ENCODE results near the gene IL20RB. TPM values are rescaled to one million over a fixed set of nuclear protein-coding genes. Genes with fewer than 3 reads are reported as not detected.

Gene IL20RB
- total RNA-seq, 1 donor, result 1.8 TPM

- no peaks in the 10 kb centered on the region for H3K4me1 ChIP-seq (ENCODE audit: insufficient read depth, low read length)
- H3K27ac ChIP-seq (ENCODE audit: low read depth, low read length), result no peak overlapping the region
- no peak for DNase-seq (ENCODE audit: insufficient read length, low spot score, missing footprints)
- TF ChIP-seq, protein P1, sequence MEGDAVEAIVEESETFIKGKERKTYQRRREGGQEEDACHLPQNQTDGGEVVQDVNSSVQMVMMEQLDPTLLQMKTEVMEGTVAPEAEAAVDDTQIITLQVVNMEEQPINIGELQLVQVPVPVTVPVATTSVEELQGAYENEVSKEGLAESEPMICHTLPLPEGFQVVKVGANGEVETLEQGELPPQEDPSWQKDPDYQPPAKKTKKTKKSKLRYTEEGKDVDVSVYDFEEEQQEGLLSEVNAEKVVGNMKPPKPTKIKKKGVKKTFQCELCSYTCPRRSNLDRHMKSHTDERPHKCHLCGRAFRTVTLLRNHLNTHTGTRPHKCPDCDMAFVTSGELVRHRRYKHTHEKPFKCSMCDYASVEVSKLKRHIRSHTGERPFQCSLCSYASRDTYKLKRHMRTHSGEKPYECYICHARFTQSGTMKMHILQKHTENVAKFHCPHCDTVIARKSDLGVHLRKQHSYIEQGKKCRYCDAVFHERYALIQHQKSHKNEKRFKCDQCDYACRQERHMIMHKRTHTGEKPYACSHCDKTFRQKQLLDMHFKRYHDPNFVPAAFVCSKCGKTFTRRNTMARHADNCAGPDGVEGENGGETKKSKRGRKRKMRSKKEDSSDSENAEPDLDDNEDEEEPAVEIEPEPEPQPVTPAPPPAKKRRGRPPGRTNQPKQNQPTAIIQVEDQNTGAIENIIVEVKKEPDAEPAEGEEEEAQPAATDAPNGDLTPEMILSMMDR (IDR thresholded peaks at IDR 0.05; ENCODE audit: extremely low read depth, low read depth, low read length), result peak; percentile 34
- no peak overlapping the region for H3K4me3 ChIP-seq (ENCODE audit: insufficient read depth, low read length)
- H4K20me1 ChIP-seq (ENCODE audit: insufficient read depth, low read length), result peaks cover under 1% of the 10 kb centered on the region
- no peaks in the 10 kb centered on the region for H3K27me3 ChIP-seq (ENCODE audit: insufficient read depth, low read length)
- H3K4me2 ChIP-seq (ENCODE audit: insufficient read depth, low read length), result no peak overlapping the region
- peaks cover 9% of the 10 kb centered on the region for H3K79me2 ChIP-seq (ENCODE audit: insufficient read depth, low read length)
- no peaks in the 10 kb centered on the region for H3K9me3 ChIP-seq (ENCODE audit: low read depth, low read length)
- H3K36me3 ChIP-seq (ENCODE audit: insufficient read depth, low read length), result peaks cover 7% of the 10 kb centered on the region
- no peak overlapping the region for H2AFZ ChIP-seq (ENCODE audit: low read length)
Measured at GRCh38 chr3:136949708-136950107, 8.1 kb upstream of the IL20RB start.

GRCh38 chr3:136950623-136951022 lies 7.2 kb upstream of the IL20RB start:
- TF ChIP-seq, protein P1 (IDR thresholded peaks at IDR 0.05; ENCODE audit: extremely low read depth, low read depth, low read length), result no peak
- no peak overlapping the region for H3K4me2 ChIP-seq (ENCODE audit: insufficient read depth, low read length)
- H3K9me3 ChIP-seq (ENCODE audit: low read depth, low read length), result no peaks in the 10 kb centered on the region
- H3K79me2 ChIP-seq (ENCODE audit: insufficient read depth, low read length), result peaks cover 6% of the 10 kb centered on the region
- no peak overlapping the region for H3K27ac ChIP-seq (ENCODE audit: low read depth, low read length)
- DNase-seq (ENCODE audit: insufficient read length, low spot score, missing footprints), result no peak
- H3K4me1 ChIP-seq (ENCODE audit: insufficient read depth, low read length), result peaks cover 8% of the 10 kb centered on the region
- H2AFZ ChIP-seq (ENCODE audit: low read length), result no peak overlapping the region
- peaks cover 5% of the 10 kb centered on the region for H3K36me3 ChIP-seq (ENCODE audit: insufficient read depth, low read length)
- no peaks in the 10 kb centered on the region for H4K20me1 ChIP-seq (ENCODE audit: insufficient read depth, low read length)
- H3K27me3 ChIP-seq (ENCODE audit: insufficient read depth, low read length), result no peaks in the 10 kb centered on the region
- no peak overlapping the region for H3K4me3 ChIP-seq (ENCODE audit: insufficient read depth, low read length)

GRCh38 chr3:136952292-136952691 lies 5.5 kb upstream of the IL20RB start:
- TF ChIP-seq, protein P1 (IDR thresholded peaks at IDR 0.05; ENCODE audit: extremely low read depth, low read depth, low read length), result no peak

GRCh38 chr3:136954251-136954650 lies 3.5 kb upstream of the IL20RB start:
- H3K4me3 ChIP-seq (ENCODE audit: insufficient read depth, low read length), result no peak overlapping the region
- H3K4me2 ChIP-seq (ENCODE audit: insufficient read depth, low read length), result no peak overlapping the region
- H3K79me2 ChIP-seq (ENCODE audit: insufficient read depth, low read length), result no peaks in the 10 kb centered on the region
- H4K20me1 ChIP-seq (ENCODE audit: insufficient read depth, low read length), result no peaks in the 10 kb centered on the region
- H3K27me3 ChIP-seq (ENCODE audit: insufficient read depth, low read length), result no peaks in the 10 kb centered on the region
- H3K27ac ChIP-seq (ENCODE audit: low read depth, low read length), result no peak overlapping the region
- DNase-seq (ENCODE audit: insufficient read length, low spot score, missing footprints), result no peak
- no peaks in the 10 kb centered on the region for H3K9me3 ChIP-seq (ENCODE audit: low read depth, low read length)
- TF ChIP-seq, protein P1 (IDR thresholded peaks at IDR 0.05; ENCODE audit: extremely low read depth, low read depth, low read length), result no peak
- H3K36me3 ChIP-seq (ENCODE audit: insufficient read depth, low read length), result no peaks in the 10 kb centered on the region
- peaks cover 17% of the 10 kb centered on the region for H3K4me1 ChIP-seq (ENCODE audit: insufficient read depth, low read length)
- H2AFZ ChIP-seq (ENCODE audit: low read length), result no peak overlapping the region

More at GRCh38 chr3:136952292-136952691, 5.5 kb upstream of the IL20RB start:
- Histone ChIP-seq H3K27me3 (ENCODE audit: insufficient read depth, low read length) (no peaks in the 10 kb centered on the region), H3K4me3 (ENCODE audit: insufficient read depth, low read length) (no peak overlapping the region), H2AFZ (ENCODE audit: low read length) (no peak overlapping the region), H4K20me1 (ENCODE audit: insufficient read depth, low read length) (no peaks in the 10 kb centered on the region), H3K4me2 (ENCODE audit: insufficient read depth, low read length) (no peak overlapping the region), H3K27ac (ENCODE audit: low read depth, low read length) (no peak overlapping the region), H3K36me3 (ENCODE audit: insufficient read depth, low read length) (no peaks in the 10 kb centered on the region), H3K79me2 (ENCODE audit: insufficient read depth, low read length) (no peaks in the 10 kb centered on the region), H3K9me3 (ENCODE audit: low read depth, low read length) (no peaks in the 10 kb centered on the region), H3K4me1 (ENCODE audit: insufficient read depth, low read length) (peaks cover 17% of the 10 kb centered on the region)
- DNase-seq (ENCODE audit: insufficient read length, low spot score, missing footprints), result no peak
